ENCODE measurements around the gene CRYZ. TPM values are rescaled to one million over a fixed set of nuclear protein-coding genes. Genes with fewer than 3 reads are reported as not detected.

The CRYZ gene
- polyA plus RNA-seq, 1 of the 3 experiments (the other 2 are of a cell fraction) = 57.2 TPM

GRCh38 chr1:74713849-74714248 is 19.0 kb downstream of the CRYZ start:
- H3K4me1 ChIP-seq (ENCODE audit: control insufficient read depth in 1 of 2, insufficient read depth in 2 of 2, low read depth in 1 of 2, low read length in 1 of 2) = no peaks in the 10 kb centered on the region; a peak in 1 of 4 replicates
- no peak overlapping the region for H3K9ac ChIP-seq
- H3K9me3 ChIP-seq = no peaks in the 10 kb centered on the region
- H4K20me1 ChIP-seq (ENCODE audit: insufficient read depth) = no peaks in the 10 kb centered on the region
- no peak overlapping the region for H3K4me3 ChIP-seq (ENCODE audit: low read depth in 2 of 2, low read length in 1 of 2)
- WGBS (ENCODE audit: low lambda C conversion rate) = 98% methylated on average over 3 of the region's 3 CpGs
- H3K79me2 ChIP-seq (ENCODE audit: insufficient read depth) = no peaks in the 10 kb centered on the region
- H2AFZ ChIP-seq (ENCODE audit: low read depth) = no peak overlapping the region
- peaks cover 45 to 48% of the 10 kb centered on the region in 2 experiments for H3K36me3 ChIP-seq (replicated peaks in 1 of 2; ENCODE audit: control insufficient read depth in 1 of 2, insufficient read depth in 2 of 2, low read length in 1 of 2)
- peaks cover 3% of the 10 kb centered on the region for H3F3A ChIP-seq (replicated peaks; ENCODE audit: insufficient read depth)
- no peaks in the 10 kb centered on the region for H3K27me3 ChIP-seq (ENCODE audit: insufficient read depth)
- no peak overlapping the region for H3K27ac ChIP-seq (ENCODE audit: low read depth in 2 of 2, low read length in 1 of 2)
- POLR2A ChIA-PET = no interaction called here
- CTCF ChIA-PET = interaction anchor here (1.0 to 2.7 kb wide), 4 partner anchors 9 to 24 kb away, joined by 3 to 8 read pairs (median 4); partner anchors contain the start of genes CRYZ and TYW3
- TF ChIP-seq RCOR1 (IDR thresholded peaks at IDR 0.05; ENCODE audit: low read length) (no peak), RXRA (IDR thresholded peaks at IDR 0.05; ENCODE audit: borderline replicate concordance, low read depth) (no peak), CTCF (IDR thresholded peaks at IDR 0.05) (no peak), USF1 (IDR thresholded peaks at IDR 0.05; ENCODE audit: borderline replicate concordance, low read depth) (no peak), NFIC (IDR thresholded peaks at IDR 0.05; ENCODE audit: borderline replicate concordance) (no peak), REST (IDR thresholded peaks at IDR 0.05; ENCODE audit: low read depth, low read length) (no peak), MXI1 (IDR thresholded peaks at IDR 0.05; ENCODE audit: low read depth, low read length) (no peak)
- H3K9me2 ChIP-seq = no peaks in the 10 kb centered on the region
- no peak for DNase-seq
- no peak overlapping the region for H3K4me2 ChIP-seq

- CTCF ChIA-PET = interaction anchor here (0.6 to 2.7 kb wide), 4 partner anchors 10 to 709 kb away, joined by 3 to 8 read pairs (median 3); no protein-coding TSS in a partner anchor
- POLR2A ChIA-PET = no interaction called here
- DNase-seq = no peak
These were observed 20.0 kb downstream of the CRYZ start for GRCh38 chr1:74712881-74713280.

More at GRCh38 chr1:74712881-74713280, 20.0 kb downstream of the CRYZ start:
- Histone ChIP-seq H3K4me2 (no peak overlapping the region), H3K9me3 (no peaks in the 10 kb centered on the region), H3K4me3 (ENCODE audit: low read depth in 2 of 2, low read length in 1 of 2) (no peak overlapping the region), H3K9me2 (no peaks in the 10 kb centered on the region), H3K27ac (ENCODE audit: low read depth in 2 of 2, low read length in 1 of 2) (no peak overlapping the region; a peak in 1 of 4 replicates), H3K9ac (no peak overlapping the region), H3K79me2 (ENCODE audit: insufficient read depth) (no peaks in the 10 kb centered on the region), H3K4me1 (ENCODE audit: control insufficient read depth in 1 of 2, insufficient read depth in 2 of 2, low read depth in 1 of 2, low read length in 1 of 2) (no peaks in the 10 kb centered on the region; a peak in 1 of 4 replicates), H3K36me3 (replicated peaks in 1 of 2; ENCODE audit: control insufficient read depth in 1 of 2, insufficient read depth in 2 of 2, low read length in 1 of 2) (peaks cover 37 to 43% of the 10 kb centered on the region in 2 experiments), H3F3A (replicated peaks; ENCODE audit: insufficient read depth) (peaks cover 3% of the 10 kb centered on the region), H2AFZ (ENCODE audit: low read depth) (no peak overlapping the region), H3K27me3 (ENCODE audit: insufficient read depth) (no peaks in the 10 kb centered on the region), H4K20me1 (ENCODE audit: insufficient read depth) (no peaks in the 10 kb centered on the region)
- WGBS (ENCODE audit: low lambda C conversion rate) = 35% methylated on average over 1 of the region's 1 CpG
- no peak for TF ChIP-seq CHD2 (IDR thresholded peaks at IDR 0.05; ENCODE audit: low read length, partially characterized antibody)
- no peak for TF ChIP-seq EZH2phosphoT487 (IDR thresholded peaks at IDR 0.05; ENCODE audit: borderline replicate concordance, low read depth)
